HG03432 (cell line): Measurements from ENCODE around the gene RNF186.
"Not testable (repeated sequence)": the region's sequence is repeated elsewhere in the genome, so short reads cannot be mapped to it uniquely, and the experiment has no call there.

Experiments used
- ATAC-seq: cut with Tn5 transposase; IDR thresholded peaks from one replicate; pipeline ENCODE4 v1.9.1; 2021; ENCODE audit warnings: mild to moderate bottlenecking, moderate library complexity; ENCODE audit not compliant: unreplicated experiment

Gene RNF186

DNA sequence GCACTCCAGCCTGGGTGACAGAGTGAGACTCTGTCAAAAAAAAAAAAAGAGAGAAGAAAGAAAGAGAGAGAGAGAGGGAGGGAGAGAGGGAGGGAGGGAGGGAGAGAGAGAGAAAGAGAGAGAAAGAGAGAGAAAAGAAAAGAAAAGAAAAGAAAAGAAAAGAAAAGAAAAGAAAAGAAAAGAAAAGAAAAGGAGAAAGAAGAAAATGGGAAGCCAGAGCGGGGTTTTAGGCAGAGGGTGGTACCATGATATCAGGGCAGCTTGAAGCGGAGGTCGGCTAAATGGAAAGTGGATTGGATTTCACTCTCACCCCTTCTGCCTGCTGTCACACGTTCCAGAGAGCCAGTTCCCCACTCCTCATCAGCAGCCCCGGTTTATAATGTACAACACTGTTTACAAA lies 17.3 kb downstream of the RNF186 start:
- no peak for ATAC-seq

DNA sequence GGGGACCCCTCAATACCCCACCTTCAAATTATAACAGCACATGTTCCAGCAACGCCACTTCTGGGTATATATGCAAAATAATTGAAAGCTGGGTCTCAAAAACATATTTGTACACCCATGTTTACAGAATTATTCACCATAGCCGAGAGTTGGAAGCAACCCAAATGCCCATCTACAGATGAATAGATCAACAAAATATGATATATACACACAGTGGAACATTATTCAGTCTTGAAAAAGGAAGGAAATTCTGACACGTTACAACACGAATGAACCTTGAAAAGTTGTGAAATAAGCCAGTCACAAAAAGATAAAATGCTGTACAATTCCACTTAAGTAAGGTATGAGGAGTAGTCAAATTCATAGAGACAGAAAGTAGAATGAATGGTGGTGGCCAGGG lies 20.5 kb downstream of the RNF186 start:
- no peak for ATAC-seq

DNA sequence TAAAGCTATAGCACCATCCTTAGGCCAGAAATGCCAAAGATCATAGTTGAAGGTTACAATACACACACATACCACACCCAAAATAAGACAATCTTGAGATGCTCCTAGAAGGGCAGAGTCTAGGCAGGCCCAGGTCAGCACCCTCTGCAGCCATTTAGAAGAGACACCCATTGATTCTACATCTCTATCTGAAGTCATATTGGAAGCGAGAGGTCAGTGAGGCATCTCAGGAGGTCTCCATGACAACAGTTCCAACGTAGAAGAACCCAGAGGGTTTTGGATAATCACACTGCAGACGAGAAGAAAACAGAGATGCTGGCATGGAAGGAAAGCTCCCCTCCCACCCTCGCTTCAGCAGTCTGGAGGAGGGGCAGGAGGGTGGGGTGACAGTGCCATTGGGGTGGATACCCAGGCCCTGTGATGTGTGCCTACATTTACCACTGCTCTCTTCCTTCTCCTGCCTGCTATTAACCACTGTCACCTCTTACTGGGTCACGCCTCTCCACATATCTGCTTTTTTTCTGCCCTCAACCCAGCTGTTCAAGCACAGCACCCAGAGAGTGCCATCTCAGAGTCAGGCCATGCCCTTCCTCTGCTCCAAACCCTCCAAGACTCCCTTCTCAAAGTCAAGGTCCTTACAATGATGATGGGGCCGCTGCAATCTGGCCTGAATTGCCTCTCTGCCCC lies 21.6 kb downstream of the RNF186 start:
- ATAC-seq: no peak

DNA sequence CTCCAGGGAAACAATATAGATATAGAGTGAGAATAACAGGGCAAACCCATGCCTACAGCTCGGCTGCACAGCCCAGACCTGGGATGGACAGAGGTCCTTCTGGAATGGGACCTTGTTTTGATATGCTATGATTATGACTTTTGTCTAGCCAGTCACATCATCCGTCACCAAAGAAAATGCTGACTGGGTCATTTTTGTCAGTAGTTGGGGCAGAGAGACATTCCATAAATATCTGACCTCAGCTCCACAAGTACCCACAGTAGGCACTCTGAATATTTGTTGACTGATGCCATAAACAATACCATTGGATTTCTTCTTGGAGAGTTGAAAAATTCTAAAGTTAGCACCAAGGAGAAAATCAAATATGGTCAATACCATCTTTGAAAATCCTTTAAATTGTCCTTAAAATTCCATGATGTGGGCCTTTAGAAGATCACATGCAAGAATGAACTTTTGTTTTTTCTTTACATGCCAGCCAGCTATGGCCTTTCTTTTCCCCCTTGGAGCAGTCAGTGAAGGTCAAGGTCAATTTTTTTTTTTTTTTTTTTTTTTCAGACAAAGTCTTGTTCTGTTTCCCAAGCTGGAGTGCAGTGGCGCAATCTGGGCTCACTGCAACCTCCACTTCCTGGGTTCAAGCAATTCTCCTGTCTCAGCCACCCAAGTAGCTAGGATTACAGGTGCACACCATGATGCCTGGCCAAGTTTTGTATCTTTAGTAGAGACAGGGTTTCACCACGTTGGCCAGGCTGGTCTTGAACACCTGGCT lies 22.7 kb downstream of the RNF186 start:
- no peak for ATAC-seq

DNA sequence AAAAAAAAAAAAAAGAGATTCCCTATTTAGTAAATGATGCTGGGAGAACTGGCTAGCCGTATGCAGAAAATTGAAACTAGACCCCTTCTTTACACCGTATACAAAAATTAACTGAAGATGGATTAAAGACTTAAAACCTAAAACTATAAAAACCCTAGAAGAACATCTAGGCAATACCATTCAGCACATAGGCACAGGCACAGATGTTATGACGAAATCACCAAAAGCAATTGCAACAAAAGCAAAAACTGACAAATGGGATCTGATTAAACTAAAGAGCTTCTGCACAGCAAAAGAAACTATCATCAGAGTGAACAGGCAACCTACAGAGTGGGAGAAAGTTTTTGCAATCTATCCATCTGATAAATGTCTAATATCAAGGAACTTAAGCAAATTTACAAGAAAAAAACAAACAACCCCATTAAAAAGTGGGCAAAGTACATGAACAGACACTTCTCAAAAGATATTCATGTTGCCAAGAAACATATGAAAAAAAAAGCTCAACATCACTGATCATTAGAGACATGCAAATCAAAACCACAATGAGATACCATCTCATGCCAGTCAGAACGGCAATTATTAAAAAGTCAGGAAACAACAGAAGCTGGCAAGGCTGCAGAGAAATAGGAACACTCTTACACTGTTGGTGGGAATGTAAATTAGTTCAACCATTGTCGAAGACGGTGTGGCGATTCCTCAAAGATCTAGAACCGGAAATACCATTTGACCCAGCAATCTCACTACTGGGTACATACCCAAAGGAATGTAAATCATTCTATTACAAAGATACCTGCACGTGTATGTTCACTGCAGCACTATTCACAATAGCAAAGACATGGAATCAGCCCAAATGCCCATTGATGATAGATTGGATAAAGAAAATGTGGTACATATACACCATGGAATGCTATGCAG lies 24.8 kb downstream of the RNF186 start:
- not testable (repeated sequence) for ATAC-seq

DNA sequence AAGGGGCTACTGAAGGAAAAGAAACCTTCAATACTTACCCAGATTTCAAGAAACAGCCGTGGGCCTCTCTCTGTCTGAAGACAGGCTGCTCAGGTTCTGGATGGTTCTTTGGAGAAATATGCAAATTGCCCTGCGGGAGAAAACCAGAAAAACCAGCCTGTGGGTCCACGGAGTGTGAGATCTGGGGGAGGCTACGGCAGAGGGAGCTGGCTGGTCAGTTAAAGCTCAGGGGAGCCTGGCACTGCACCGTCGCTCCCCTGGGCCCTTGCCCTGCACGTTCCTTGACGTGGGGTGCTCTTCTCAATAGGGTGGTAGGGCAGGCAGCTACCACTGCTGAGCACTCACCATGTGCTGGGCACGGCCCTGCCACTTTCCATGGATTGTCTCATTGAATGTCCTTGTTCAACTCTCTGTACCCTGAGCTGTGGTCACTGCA lies 28.1 kb downstream of the RNF186 start:
- ATAC-seq: no peak

DNA sequence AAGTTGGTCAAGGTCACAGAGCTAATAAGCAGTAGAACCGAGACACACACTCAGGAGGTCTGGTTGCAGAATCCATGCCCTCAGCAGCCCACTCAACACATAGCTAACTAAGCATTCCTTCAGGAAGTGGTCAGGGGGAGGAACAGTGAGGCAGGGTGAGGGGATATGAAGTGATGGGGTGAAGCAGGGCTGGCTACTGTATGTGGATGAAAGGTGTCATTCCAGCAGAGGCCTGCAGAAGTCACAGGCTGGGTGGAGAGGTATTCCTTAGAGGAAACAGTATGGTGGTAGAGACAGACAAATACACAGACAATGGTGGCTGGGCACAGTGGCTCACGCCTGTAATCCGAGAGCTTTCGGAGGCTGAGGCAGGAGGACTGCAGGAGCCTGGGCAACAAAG lies 29.4 kb downstream of the RNF186 start:
- no peak for ATAC-seq

DNA sequence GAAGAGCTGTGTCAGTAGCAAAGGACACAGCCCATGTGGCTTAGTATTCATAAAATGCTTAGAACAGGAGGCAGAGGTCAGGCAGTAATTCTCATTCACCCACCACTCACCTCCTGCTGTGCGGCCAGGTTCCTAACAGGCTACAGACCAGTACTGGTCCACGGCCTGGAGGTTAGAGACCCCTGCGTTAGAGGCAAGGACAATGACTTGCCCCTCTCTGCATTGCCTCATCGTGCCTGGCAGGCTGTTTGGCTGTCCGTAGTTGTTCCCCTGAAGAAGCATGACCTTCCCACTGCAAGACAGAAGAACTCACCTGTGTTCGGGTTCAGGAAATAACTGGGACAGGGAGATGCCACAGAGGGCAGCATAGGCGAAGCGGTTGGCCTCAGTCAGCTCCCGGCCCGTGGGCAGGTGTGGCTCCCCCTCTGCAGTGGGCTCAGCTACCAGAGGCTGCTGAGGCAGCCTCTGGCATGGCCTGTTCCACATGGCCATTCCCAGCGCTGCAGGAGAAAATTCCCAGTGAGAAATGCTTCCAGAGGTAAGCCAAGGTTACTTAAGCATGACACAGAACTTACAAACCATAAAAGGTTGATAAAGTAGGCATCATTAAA lies 34.7 kb downstream of the RNF186 start:
- no peak for ATAC-seq

DNA sequence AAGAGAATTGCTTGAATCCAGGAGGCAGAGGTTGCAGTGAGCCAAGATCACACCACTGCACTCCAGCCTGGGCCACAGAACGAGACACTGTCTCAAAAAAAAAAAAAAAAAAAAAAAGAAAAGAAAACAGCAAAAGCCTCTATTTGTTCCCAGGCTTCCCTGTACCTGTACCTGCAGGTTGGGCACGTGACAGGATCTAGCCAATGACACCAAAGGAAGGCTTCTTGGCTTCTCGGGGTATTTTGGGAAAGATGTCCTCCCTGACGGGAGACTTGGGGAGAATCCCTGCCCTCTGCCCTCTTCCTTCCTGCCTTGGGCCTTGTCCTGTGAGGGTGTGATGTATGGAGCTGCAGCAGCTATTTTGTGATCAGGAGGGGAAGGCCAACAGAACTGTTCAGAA lies 38.1 kb downstream of the RNF186 start:
- ATAC-seq: no peak

DNA sequence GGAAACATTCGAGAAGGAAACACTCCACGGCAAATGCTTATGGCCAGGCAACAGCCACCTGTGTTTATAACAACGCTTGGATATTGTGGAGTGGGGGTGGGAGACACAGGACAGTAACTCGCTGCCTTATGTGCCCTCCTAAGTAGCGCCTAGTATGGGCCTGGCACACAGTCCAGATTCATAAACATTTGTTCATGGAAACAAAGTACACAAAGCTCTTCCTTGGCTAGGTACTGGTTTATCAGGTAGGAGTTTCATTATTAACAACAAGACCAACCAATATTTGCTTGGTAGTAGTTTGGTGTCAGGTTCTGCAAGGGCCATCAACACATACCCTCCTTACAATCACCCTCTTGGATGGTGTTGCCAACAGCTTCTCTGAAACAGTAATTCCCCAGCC lies 38.8 kb downstream of the RNF186 start:
- no peak for ATAC-seq

DNA sequence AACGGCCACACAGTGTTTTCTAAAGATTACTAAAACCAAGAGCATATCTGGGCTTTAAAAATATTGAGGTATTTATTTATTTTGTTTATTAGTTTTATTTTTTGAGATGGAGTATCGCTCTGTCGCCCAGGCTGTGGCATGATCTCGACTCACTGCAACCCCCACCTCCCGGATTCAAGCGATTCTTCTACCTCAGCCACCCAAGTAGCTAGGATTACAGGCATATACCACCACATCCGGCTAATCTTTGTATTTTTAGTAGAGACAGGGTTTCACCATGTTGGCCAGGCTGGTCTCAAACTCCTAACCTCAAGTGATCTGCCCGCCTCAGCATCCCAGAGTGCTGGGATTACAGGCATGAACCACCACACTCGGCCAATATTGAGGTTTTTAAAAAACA lies 39.3 kb downstream of the RNF186 start:
- no peak for ATAC-seq

DNA sequence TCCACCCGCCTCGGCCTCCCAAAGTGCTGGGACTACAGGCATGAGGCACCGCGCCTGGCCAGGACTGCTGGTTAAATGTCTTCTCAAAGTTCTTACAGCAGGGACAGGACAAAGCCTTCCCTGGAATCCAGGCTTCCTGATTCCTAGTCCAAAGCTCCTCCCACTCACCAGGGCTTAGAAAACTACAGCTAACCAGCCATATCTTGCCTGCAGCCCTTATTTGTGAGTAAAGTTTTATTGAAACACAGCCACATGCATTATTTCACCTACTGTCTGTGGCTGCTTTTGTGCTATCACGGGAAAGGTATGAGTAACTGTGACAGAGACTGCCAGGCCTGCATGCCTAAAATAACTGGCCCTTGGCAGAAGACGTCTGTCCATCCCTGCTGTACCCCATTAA lies 39.8 kb downstream of the RNF186 start:
- ATAC-seq: no peak

DNA sequence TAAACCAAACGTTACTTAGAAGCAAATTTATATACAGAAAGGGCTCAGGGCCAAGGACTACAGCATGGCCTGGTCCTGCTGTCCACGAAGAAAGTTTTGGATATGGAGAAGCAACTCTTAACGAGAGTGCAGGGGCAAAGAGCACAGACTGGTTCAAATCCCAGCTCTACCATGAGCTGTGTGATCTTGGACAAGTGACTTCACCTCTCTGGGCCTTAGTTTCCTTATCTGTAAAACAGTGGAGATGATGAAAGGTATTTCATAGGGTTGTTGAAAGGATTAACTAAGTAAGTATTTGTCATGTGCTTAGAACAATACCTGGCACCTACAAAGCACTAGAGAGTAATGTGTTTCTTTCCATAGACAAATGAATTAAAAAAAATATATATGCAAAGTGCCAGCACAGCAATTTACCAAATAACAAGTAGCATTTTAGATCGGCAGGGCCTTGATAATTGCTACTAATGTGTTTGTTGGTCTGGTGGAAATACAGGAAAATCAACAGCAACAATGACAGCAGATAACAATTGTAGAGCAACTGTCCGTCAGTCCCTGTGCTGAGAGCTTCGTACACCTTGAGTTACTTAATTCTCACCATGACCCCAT lies 40.8 kb downstream of the RNF186 start:
- ATAC-seq: no peak

DNA sequence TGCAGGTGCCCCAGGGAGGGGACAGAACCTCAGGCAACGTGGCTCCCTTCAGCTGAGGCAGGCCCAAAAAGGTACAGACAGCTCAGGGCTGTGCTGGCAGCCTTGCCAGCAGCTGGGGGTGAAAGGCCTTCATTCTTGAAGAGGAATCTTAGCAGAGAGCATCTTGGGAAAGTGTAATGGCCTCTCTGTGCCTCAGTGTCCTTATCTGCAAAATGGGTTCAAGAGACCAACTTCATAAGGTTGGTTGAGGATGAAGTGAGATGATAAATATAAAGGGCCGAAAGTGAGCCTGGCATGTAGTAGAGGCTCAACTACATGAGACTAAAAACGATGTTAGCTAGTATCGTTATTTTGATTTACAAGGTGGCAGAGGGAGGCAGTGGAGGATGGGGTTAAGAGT lies 41.6 kb downstream of the RNF186 start:
- no peak for ATAC-seq

DNA sequence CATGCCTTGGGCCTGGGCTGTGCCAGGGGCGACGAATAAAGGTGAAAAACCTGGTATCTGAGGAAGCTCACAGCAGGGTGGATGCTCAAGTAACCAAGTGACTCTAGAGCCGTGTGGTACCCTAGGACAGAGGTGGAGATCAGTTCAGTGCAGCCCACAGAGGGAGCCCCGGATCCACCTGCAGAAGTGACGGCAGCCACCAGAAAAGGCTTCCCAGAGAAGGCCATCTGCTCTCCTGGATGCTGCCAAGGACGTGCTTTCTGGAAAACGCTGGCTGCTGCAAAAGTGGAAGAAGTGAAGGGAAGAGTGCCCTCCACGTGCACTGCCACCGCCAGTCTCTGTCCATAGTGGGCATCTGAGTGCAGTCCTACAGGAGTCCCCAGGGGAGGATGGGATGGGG lies 43.0 kb downstream of the RNF186 start:
- ATAC-seq: no peak

DNA sequence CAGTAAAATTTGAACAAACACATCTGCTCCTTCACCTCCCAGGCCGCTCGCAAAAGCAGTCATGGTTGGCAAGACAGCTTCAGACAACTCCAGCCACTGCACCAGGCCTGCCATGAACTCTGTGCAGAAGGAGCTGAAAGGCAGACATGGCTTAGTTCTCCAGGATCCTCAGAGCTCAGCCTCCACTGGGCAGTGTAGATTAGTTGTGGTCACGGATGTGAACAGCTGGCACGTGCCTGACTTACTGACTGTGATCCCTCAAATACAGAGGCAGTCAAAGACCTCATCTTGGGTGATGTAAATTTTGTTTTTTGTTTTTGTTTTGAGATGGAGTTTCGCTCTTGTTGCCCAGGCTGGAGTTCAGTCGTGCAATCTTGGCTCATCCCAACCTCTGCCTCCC lies 43.7 kb downstream of the RNF186 start:
- no peak for ATAC-seq

DNA sequence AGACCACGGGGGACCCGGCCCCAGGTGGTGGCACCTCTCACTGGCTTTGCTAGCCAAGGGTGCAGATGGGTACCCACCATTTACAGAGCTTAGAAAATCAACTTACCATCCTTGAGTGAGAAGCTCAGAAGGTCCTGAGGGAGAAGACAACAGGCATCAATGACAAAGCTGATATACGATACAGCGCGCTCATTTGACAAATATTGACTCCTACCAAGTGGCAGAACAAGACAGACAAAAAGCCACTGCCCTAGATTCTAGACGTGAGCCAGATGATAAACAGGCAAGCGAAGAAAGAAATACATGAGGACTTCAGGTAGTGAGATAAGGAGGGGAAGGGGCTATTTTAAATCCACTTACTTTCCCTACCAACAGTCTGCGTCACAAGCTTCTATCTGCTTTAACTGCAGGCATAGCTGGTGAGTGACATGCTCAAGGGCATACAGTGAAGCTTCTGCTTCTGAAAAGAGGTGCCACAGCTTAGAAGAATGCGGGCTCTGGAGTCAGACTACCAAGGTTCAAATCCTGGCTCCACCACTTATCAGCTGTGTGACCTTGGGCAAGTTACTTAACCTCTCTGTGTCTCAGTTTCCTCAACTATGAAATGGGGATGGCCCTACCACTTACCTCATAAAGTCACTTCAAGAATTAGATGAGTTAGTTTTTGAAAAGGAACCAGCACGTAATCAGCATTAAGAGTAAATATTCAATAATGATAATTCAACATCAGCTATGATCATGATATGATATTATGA lies 44.5 kb downstream of the RNF186 start:
- no peak for ATAC-seq

DNA sequence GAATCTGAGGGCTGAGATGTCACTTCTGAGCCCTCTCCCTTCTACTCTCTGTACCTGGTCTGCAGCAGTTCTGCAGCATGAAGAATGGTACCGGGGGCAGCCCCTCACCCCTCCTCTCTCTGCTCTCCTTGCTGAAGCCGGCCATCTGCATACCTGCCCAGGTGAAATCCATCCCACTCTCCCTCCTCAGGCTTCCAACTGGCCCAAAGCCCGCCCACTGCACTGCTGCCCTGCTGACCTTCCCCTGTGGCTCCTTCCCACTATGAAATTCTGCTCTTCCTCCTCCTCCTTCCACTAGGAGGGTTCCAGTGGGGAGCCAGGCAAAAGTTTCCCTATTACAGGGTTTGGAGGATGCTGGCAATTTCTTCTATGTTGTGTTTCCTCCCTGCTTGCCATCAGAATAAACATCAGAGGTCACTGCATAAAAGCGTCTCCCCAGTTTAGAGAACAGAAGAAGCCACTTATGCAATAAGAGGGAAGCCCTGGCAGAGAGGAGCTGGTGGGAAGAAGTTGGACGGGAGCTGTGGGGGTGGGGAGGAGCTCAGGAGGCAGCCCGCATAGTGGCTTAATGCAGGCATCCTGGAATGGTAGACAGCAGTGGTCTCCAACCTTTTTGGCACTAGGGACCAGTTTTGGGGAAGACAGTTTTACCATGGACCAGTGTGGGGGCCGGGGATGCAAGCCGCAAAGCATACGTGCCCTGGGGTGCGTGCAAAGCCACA lies 45.7 kb downstream of the RNF186 start:
- no peak for ATAC-seq
